HG02798 (cell line): ENCODE data around the gene CXXC5.
"Not testable (repeated sequence)": the region's sequence is repeated elsewhere in the genome, so short reads cannot be mapped to it uniquely, and the experiment has no call there.

Experiments used
- ATAC-seq: cut with Tn5 transposase; IDR thresholded peaks from one replicate; pipeline ENCODE4 v1.9.1; 2021; ENCODE audit warnings: mild to moderate bottlenecking; ENCODE audit not compliant: unreplicated experiment, poor library complexity

CXXC5 gene

GRCh38 chr5:139708434-139708861, 60.3 kb downstream of the CXXC5 start:
- ATAC-seq, result no peak

- ATAC-seq, result no peak
These were observed 60.9 kb downstream of the CXXC5 start for GRCh38 chr5:139708877-139709581.

GRCh38 chr5:139709582-139710318, 61.6 kb downstream of the CXXC5 start:
- ATAC-seq, result no peak

- ATAC-seq, result peak; percentile 47
These were observed 62.3 kb downstream of the CXXC5 start for GRCh38 chr5:139710319-139711066.

GRCh38 chr5:139711067-139711905, 63.1 kb downstream of the CXXC5 start:
- ATAC-seq, result peak; percentile 51

- ATAC-seq, result no peak
These were observed 63.7 kb downstream of the CXXC5 start for GRCh38 chr5:139711906-139712224.

- no peak for ATAC-seq
These were observed 64.3 kb downstream of the CXXC5 start for GRCh38 chr5:139712412-139712811.

GRCh38 chr5:139713898-139714297, 65.7 kb downstream of the CXXC5 start:
- not testable (repeated sequence) for ATAC-seq

GRCh38 chr5:139717221-139717620, 69.1 kb downstream of the CXXC5 start:
- ATAC-seq, result no peak

GRCh38 chr5:139718403-139718802, 70.3 kb downstream of the CXXC5 start:
- not testable (repeated sequence) for ATAC-seq

GRCh38 chr5:139719970-139720369, 71.8 kb downstream of the CXXC5 start:
- not testable (repeated sequence) for ATAC-seq

- no peak for ATAC-seq
These were observed 75.9 kb downstream of the CXXC5 start for GRCh38 chr5:139723986-139724587.

GRCh38 chr5:139725073-139725830, 77.1 kb downstream of the CXXC5 start:
- ATAC-seq, result no peak

- no peak for ATAC-seq
These were observed 78.1 kb downstream of the CXXC5 start for GRCh38 chr5:139726248-139726647.

GRCh38 chr5:139727615-139728014, 79.5 kb downstream of the CXXC5 start:
- ATAC-seq, result not testable (repeated sequence)

- no peak for ATAC-seq
These were observed 83.1 kb downstream of the CXXC5 start for GRCh38 chr5:139731281-139731680.

- no peak for ATAC-seq
These were observed 83.9 kb downstream of the CXXC5 start for GRCh38 chr5:139732019-139732418.

- no peak for ATAC-seq
These were observed 85.0 kb downstream of the CXXC5 start for GRCh38 chr5:139733010-139733688.
